ENCODE data around the gene ALKBH6.

GRCh38 chr19:36028313-36029041 lies 14.5 kb upstream of the ALKBH6 start:
- no peak for TF ChIP-seq CTCF (conservative IDR thresholded peaks at IDR 0.05; ENCODE audit: low read length)
- TF ChIP-seq EZH2phosphoT487 (IDR thresholded peaks at IDR 0.05; ENCODE audit: borderline replicate concordance, low read depth, low read length) = no peak
